CD1c-positive myeloid dendritic cell (primary cell): ENCODE results near the gene ADAM15.

Experiments
- DNase-seq: peaks from one replicate; pipeline ENCODE4 v3.0.0-alpha.2; 2016; ENCODE audit errors: extremely low spot score

ADAM15 gene

GRCh38 chr1:155071701-155072100, 20.6 kb downstream of the ADAM15 start:
- DNase-seq = peak; percentile 28

DNA sequence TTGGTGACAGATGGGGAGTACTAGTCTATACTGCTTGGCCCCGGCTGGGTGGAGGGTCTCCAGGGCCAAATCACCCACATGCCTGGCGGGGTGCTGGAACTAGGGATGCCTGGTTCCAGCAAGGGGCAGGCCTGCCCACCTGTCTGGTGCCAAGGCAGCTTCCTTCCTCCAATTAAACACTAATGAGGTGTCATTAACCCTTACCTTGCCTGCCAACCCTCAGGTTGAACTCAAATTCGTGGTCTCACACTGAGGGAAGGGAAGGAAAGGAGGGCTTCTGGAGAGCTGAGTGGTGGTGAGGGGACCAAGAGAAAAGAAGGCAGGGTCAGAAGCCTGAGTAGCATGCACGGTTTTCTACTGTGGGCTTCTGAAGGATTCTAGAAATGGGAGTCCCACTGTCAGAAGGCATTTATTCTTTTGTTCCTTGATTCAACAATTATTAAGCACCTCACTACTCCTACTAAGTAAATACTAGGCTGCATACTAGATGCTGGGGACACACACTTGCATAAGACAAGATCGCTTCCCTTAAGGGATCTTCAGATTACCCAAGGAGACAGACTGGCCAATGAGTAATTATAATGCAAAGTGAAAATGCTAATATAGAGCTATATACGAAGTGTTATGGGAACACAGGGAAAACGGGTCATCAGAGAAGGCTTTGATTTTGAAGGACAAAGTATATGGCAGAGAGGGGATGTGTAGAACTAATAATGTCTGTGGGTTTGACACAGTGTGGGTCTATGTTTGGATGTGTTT, 21.6 kb downstream of the ADAM15 start:
- DNase-seq = no peak

GRCh38 chr1:155073377-155074242, 22.5 kb downstream of the ADAM15 start:
- DNase-seq = no peak

GRCh38 chr1:155075535-155075934, 24.4 kb downstream of the ADAM15 start:
- DNase-seq = no peak

- DNase-seq = no peak
Measured at GRCh38 chr1:155076371-155076770, 25.3 kb downstream of the ADAM15 start.

- DNase-seq = no peak
Measured at GRCh38 chr1:155077346-155077745, 26.2 kb downstream of the ADAM15 start.

- DNase-seq = no peak
Measured at GRCh38 chr1:155077758-155078445, 26.8 kb downstream of the ADAM15 start.

GRCh38 chr1:155078469-155079209, 27.5 kb downstream of the ADAM15 start, which contains the start of gene EFNA3:
Gene EFNA3, plus strand, starts transcription at chr1:155078837. Its CDS starts 105 bp downstream, at chr1:155078942.
- peak; percentile 80 for DNase-seq

DNA sequence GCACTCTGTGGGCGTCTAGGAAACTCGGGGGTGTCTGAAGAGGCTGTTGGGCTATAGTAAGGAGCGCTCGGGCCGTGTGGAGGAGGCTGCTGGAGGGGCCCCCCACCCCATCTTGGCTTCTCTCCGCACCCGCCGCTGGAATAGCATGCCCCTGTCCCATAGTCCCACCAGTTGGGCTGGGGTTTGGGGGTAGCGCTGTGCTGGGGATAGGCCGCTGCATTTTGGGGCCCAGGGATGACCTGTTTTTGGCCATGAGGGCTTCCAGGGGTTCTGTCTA, 28.0 kb downstream of the ADAM15 start:
- no peak for DNase-seq

GRCh38 chr1:155079487-155080311, 28.6 kb downstream of the ADAM15 start:
- DNase-seq = peak; percentile 23

DNA sequence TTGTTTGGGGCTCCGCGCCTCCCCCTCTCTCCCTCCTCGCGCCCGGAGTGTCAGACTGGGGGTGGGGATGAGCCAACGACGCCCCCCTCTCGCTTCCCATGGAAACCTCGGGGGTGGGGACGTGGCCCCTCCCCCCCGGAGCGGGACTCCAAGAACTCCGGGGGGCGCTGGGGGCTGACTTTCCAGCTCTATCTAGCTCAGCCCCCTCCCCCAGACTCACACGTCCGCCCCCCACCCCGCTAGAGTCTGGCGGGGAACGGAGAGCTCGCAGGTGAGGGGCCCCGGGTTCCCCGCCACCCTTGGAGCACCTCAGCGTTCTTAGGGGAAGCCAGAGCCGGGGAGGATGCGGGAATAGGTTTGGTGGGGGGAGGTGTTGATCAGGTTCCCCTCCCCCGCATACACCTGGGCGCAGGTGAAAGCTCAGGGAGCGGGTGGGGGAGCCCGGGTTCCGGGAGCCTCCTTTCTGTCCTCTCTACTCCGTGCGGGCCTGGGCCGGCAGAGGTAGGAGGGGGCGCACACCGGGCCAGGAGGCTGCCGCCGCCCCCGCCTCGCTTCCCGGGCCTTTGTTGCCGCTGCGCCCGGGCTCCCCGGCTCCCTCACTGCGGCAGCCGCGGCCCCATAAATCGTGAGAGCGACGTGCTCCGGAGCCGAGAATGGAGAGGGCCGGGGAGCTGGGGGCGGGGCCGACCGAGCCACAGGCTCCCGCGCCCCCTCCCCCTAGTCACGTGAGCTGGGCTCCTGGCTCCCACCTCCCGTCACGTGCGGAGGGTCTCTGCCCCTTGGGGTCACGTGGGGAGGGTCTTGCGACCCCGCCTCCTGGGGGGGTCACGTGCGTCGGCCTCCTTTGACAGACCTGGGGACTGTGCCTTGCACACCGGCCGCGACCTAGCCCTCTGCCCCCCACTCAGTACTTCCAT, 29.5 kb downstream of the ADAM15 start:
- peak; percentile 15 for DNase-seq

- DNase-seq = peak; percentile 46
Measured at GRCh38 chr1:155081472-155082300, 30.6 kb downstream of the ADAM15 start.

GRCh38 chr1:155082301-155083051, 31.4 kb downstream of the ADAM15 start:
- DNase-seq = peak; percentile 10

- no peak for DNase-seq
Measured at GRCh38 chr1:155083052-155083541, 32.0 kb downstream of the ADAM15 start.

GRCh38 chr1:155083865-155084721, 33.0 kb downstream of the ADAM15 start:
- peak; percentile 45 for DNase-seq

GRCh38 chr1:155084722-155085503, 33.8 kb downstream of the ADAM15 start:
- peak; percentile 94 for DNase-seq
